Measurements from ENCODE around the gene KCNS3. TPM values are rescaled to one million over a fixed set of nuclear protein-coding genes. Genes with fewer than 3 reads are reported as not detected.

The KCNS3 gene
- total and polyA plus RNA-seq, 3 donors from 2014 or later = 12.1 to 86.9 (median 17.4) TPM

- intact Hi-C loops (cut with DNase I; ENCODE audit: low total_unique reads) = no loop called here
- no peak overlapping the region for H3K27ac ChIP-seq
- WGBS, 2 donors = 89 to 94% methylated on average over 5 of the region's 5 CpGs
Measured at GRCh38 chr2:17910980-17911379, 32.5 kb downstream of the KCNS3 start.

GRCh38 chr2:17911491-17912260, 33.2 kb downstream of the KCNS3 start:
- Histone ChIP-seq H3K4me3 (no peak overlapping the region), H3K36me3 (ENCODE audit: low read depth, missing control alignments) (no peaks in the 10 kb centered on the region), H3K4me1 (peaks cover 20% of the 10 kb centered on the region), H3K9me3 (no peaks in the 10 kb centered on the region), H3K27ac (no peak overlapping the region), H3K27me3 (no peaks in the 10 kb centered on the region)
- intact Hi-C loops (cut with DNase I; ENCODE audit: low total_unique reads) = no loop called here
- WGBS, 2 donors = 50 to 53% methylated on average over 5 of the region's 5 CpGs
- no peak for DNase-seq
- TF ChIP-seq, protein P1, sequence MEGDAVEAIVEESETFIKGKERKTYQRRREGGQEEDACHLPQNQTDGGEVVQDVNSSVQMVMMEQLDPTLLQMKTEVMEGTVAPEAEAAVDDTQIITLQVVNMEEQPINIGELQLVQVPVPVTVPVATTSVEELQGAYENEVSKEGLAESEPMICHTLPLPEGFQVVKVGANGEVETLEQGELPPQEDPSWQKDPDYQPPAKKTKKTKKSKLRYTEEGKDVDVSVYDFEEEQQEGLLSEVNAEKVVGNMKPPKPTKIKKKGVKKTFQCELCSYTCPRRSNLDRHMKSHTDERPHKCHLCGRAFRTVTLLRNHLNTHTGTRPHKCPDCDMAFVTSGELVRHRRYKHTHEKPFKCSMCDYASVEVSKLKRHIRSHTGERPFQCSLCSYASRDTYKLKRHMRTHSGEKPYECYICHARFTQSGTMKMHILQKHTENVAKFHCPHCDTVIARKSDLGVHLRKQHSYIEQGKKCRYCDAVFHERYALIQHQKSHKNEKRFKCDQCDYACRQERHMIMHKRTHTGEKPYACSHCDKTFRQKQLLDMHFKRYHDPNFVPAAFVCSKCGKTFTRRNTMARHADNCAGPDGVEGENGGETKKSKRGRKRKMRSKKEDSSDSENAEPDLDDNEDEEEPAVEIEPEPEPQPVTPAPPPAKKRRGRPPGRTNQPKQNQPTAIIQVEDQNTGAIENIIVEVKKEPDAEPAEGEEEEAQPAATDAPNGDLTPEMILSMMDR (IDR thresholded peaks at IDR 0.05) = no peak
- no peak for TF ChIP-seq POLR2A (IDR thresholded peaks at IDR 0.05)

More at GRCh38 chr2:17910980-17911379, 32.5 kb downstream of the KCNS3 start:
- H3K4me1 ChIP-seq = peaks cover 13% of the 10 kb centered on the region
- H3K27me3 ChIP-seq = no peaks in the 10 kb centered on the region
- H3K9me3 ChIP-seq = no peaks in the 10 kb centered on the region
- no peak overlapping the region for H3K4me3 ChIP-seq
- TF ChIP-seq, protein P1 (IDR thresholded peaks at IDR 0.05) = no peak
- no peak for TF ChIP-seq POLR2A (IDR thresholded peaks at IDR 0.05)
- no peaks in the 10 kb centered on the region for H3K36me3 ChIP-seq (ENCODE audit: low read depth, missing control alignments)
- DNase-seq = no peak

- no peaks in the 10 kb centered on the region for H3K36me3 ChIP-seq (ENCODE audit: low read depth, missing control alignments)
- H3K27ac ChIP-seq = no peak overlapping the region
- H3K9me3 ChIP-seq = no peaks in the 10 kb centered on the region
- H3K27me3 ChIP-seq = no peaks in the 10 kb centered on the region
- TF ChIP-seq POLR2A (IDR thresholded peaks at IDR 0.05) = no peak
- TF ChIP-seq, protein P1 (IDR thresholded peaks at IDR 0.05) = no peak
- H3K4me3 ChIP-seq = no peak overlapping the region
- intact Hi-C loops (cut with DNase I; ENCODE audit: low total_unique reads) = no loop called here
- WGBS, 2 donors = 46 to 59% methylated on average over 5 of the region's 5 CpGs
- DNase-seq = no peak
- H3K4me1 ChIP-seq = peaks cover 20% of the 10 kb centered on the region
Measured at GRCh38 chr2:17912266-17912691, 33.8 kb downstream of the KCNS3 start.

GRCh38 chr2:17915099-17915498, 36.6 kb downstream of the KCNS3 start:
- Histone ChIP-seq H3K27me3 (no peaks in the 10 kb centered on the region), H3K4me3 (no peak overlapping the region), H3K27ac (no peak overlapping the region), H3K36me3 (ENCODE audit: low read depth, missing control alignments) (no peaks in the 10 kb centered on the region), H3K9me3 (no peaks in the 10 kb centered on the region), H3K4me1 (peaks cover 20% of the 10 kb centered on the region)
- intact Hi-C loops (cut with DNase I; ENCODE audit: low total_unique reads) = no loop called here
- 34 to 49% methylated on average over 3 of the region's 3 CpGs for WGBS, 2 donors
- TF ChIP-seq POLR2A (IDR thresholded peaks at IDR 0.05) = no peak
- TF ChIP-seq, protein P1 (IDR thresholded peaks at IDR 0.05) = no peak
- no peak for DNase-seq
